HG03558 (cell line): ENCODE results near the gene SNX6.
"Not testable (repeated sequence)": the region's sequence is repeated elsewhere in the genome, so short reads cannot be mapped to it uniquely, and the experiment has no call there.

Source experiments
- ATAC-seq: cut with Tn5 transposase; IDR thresholded peaks from one replicate; pipeline ENCODE4 v1.9.1; 2021; ENCODE audit warnings: moderate number of reproducible peaks; ENCODE audit not compliant: unreplicated experiment; ENCODE audit errors: extremely low read depth

SNX6 gene

GRCh38 chr14:34642595-34642994 is 12.6 kb upstream of the SNX6 start:
- ATAC-seq = no peak

- no peak for ATAC-seq
Observed at GRCh38 chr14:34640826-34641225, 10.9 kb upstream of the SNX6 start.

- not testable (repeated sequence) for ATAC-seq
Observed at GRCh38 chr14:34634360-34634771, 4.4 kb upstream of the SNX6 start.

GRCh38 chr14:34633742-34634141 is 3.8 kb upstream of the SNX6 start:
- ATAC-seq = no peak

GRCh38 chr14:34632411-34632978 is 2.5 kb upstream of the SNX6 start:
- no peak for ATAC-seq

GRCh38 chr14:34629344-34629656 is 648 bp downstream of the SNX6 start:
- ATAC-seq = no peak

GRCh38 chr14:34628681-34629135 is 1.2 kb downstream of the SNX6 start:
- no peak for ATAC-seq

GRCh38 chr14:34623506-34623905 is 6.4 kb downstream of the SNX6 start:
- ATAC-seq = no peak

- no peak for ATAC-seq
Observed at GRCh38 chr14:34620839-34621238, 9.1 kb downstream of the SNX6 start.

GRCh38 chr14:34620115-34620514 is 9.8 kb downstream of the SNX6 start:
- ATAC-seq = no peak

GRCh38 chr14:34619471-34619870 is 10.5 kb downstream of the SNX6 start:
- ATAC-seq = no peak

- no peak for ATAC-seq
Observed at GRCh38 chr14:34616360-34616759, 13.6 kb downstream of the SNX6 start.

GRCh38 chr14:34615507-34615906 is 14.4 kb downstream of the SNX6 start:
- ATAC-seq = no peak

- ATAC-seq = no peak
Observed at GRCh38 chr14:34614638-34615037, 15.3 kb downstream of the SNX6 start.

GRCh38 chr14:34610101-34610500 is 19.8 kb downstream of the SNX6 start:
- ATAC-seq = no peak

GRCh38 chr14:34605461-34605860 is 24.5 kb downstream of the SNX6 start:
- no peak for ATAC-seq

GRCh38 chr14:34604995-34605394 is 25.0 kb downstream of the SNX6 start:
- ATAC-seq = no peak

- no peak for ATAC-seq
Observed at GRCh38 chr14:34596891-34597290, 33.1 kb downstream of the SNX6 start.

- ATAC-seq = no peak
Observed at GRCh38 chr14:34593740-34594375, 36.1 kb downstream of the SNX6 start.

GRCh38 chr14:34592623-34593022 is 37.3 kb downstream of the SNX6 start:
- no peak for ATAC-seq

GRCh38 chr14:34583525-34583924 is 46.4 kb downstream of the SNX6 start:
- ATAC-seq = no peak

GRCh38 chr14:34582117-34582680 is 47.7 kb downstream of the SNX6 start:
- ATAC-seq = no peak
